ENCODE data around the gene CEP290. TPM values are rescaled to one million over a fixed set of nuclear protein-coding genes. Genes with fewer than 3 reads are reported as not detected.

Gene CEP290
- total and polyA plus RNA-seq, 10 of the 15 experiments (the other 5 are each of a cell fraction or from before 2014, with no cell fraction given), result 4.8 to 15.7 (median 10.7) TPM

GRCh38 chr12:88132392-88132791, 9.5 kb downstream of the CEP290 start:
- ChIA-PET CTCF (interaction anchor here (1.1 kb wide), 1 partner anchor 11 kb away, joined by 4 read pairs; no protein-coding TSS in a partner anchor), POLR2A (interaction anchor here (1.3 kb wide), 1 partner anchor 10 kb away, joined by 4 read pairs; the partner anchor contains the start of genes CEP290 and TMTC3)
- in situ Hi-C loops (cut with MboI), result loop anchor here (25.0 kb wide), 1 partner anchor 1380 kb away; the partner anchor contains the start of gene GALNT4

GRCh38 chr12:88127855-88128254, 14.0 kb downstream of the CEP290 start:
- Histone ChIP-seq H3K36me3 (ENCODE audit: control insufficient read depth in 2 of 2, insufficient read depth in 2 of 2, low read length in 1 of 2) (peaks cover 0 to 9% of the 10 kb centered on the region in 2 experiments; a peak in 1 of 4 replicates), H3K27me3 (replicated peaks in 1 of 2; ENCODE audit: control insufficient read depth in 2 of 2, insufficient read depth in 2 of 2, low read length in 1 of 2) (no peaks in the 10 kb centered on the region), H2AFZ (ENCODE audit: control insufficient read depth, low read depth, low read length) (no peak overlapping the region), H3K79me2 (ENCODE audit: control insufficient read depth, insufficient read depth, low read length) (no peaks in the 10 kb centered on the region), H3K4me3 (no peak overlapping the region), H3K9me3 (replicated peaks; ENCODE audit: control insufficient read depth, insufficient read depth, low read length) (no peaks in the 10 kb centered on the region), H3K9ac (ENCODE audit: control insufficient read depth, insufficient read depth, low read length) (no peak overlapping the region), H3K27ac (ENCODE audit: control insufficient read depth, insufficient read depth) (no peak overlapping the region), H3K4me2 (ENCODE audit: control insufficient read depth, insufficient read depth) (no peak overlapping the region), H3K4me1 (ENCODE audit: control insufficient read depth, insufficient read depth, low read length) (no peaks in the 10 kb centered on the region), H4K20me1 (ENCODE audit: control insufficient read depth, insufficient read depth) (no peaks in the 10 kb centered on the region)
- ChIA-PET SMC1A (ENCODE audit: uncharacterized antibody, unreplicated experiment) (interaction anchor here (0.9 kb wide), 1 partner anchor 9 kb away, joined by 3 read pairs; no protein-coding TSS in a partner anchor), CTCF (no interaction called here), RAD21 (ENCODE audit: unreplicated experiment) (no interaction called here), POLR2A (no interaction called here)
- WGBS (ENCODE audit: insufficient coverage, insufficient replicate concordance, low lambda C conversion rate, missing lambda C conversion rate), result 96% methylated on average over 3 of the region's 3 CpGs
- ATAC-seq, result no peak
- FAIRE-seq, result no peak
- in situ Hi-C loops (cut with MboI) (loop anchor here (25.0 kb wide), 1 partner anchor 1384 kb away; the partner anchor contains the start of gene GALNT4), intact Hi-C loops (cut with micrococcal nuclease; ENCODE audit: unreplicated experiment) (no loop called here)
- DNase-seq (ENCODE audit: low read depth, low spot score), result no peak
- BruUV-seq (replicated peaks), result no TSS peak
- TF ChIP-seq YBX1 (IDR thresholded peaks at IDR 0.05) (no peak), CHD1 (IDR thresholded peaks at IDR 0.05; ENCODE audit: low read depth, low read length) (no peak), IRF4 (IDR thresholded peaks at IDR 0.05; ENCODE audit: low read depth, low read length) (no peak), TBL1XR1 (IDR thresholded peaks at IDR 0.05; ENCODE audit: low read depth, low read length) (no peak), HDAC2 (IDR thresholded peaks at IDR 0.05) (no peak), EP300 (IDR thresholded peaks at IDR 0.05; ENCODE audit: borderline replicate concordance in 1 of 2, control insufficient read depth in 1 of 2, low read depth in 2 of 2, low read length in 2 of 2) (no peak)
- TF ChIP-seq, protein P1, sequence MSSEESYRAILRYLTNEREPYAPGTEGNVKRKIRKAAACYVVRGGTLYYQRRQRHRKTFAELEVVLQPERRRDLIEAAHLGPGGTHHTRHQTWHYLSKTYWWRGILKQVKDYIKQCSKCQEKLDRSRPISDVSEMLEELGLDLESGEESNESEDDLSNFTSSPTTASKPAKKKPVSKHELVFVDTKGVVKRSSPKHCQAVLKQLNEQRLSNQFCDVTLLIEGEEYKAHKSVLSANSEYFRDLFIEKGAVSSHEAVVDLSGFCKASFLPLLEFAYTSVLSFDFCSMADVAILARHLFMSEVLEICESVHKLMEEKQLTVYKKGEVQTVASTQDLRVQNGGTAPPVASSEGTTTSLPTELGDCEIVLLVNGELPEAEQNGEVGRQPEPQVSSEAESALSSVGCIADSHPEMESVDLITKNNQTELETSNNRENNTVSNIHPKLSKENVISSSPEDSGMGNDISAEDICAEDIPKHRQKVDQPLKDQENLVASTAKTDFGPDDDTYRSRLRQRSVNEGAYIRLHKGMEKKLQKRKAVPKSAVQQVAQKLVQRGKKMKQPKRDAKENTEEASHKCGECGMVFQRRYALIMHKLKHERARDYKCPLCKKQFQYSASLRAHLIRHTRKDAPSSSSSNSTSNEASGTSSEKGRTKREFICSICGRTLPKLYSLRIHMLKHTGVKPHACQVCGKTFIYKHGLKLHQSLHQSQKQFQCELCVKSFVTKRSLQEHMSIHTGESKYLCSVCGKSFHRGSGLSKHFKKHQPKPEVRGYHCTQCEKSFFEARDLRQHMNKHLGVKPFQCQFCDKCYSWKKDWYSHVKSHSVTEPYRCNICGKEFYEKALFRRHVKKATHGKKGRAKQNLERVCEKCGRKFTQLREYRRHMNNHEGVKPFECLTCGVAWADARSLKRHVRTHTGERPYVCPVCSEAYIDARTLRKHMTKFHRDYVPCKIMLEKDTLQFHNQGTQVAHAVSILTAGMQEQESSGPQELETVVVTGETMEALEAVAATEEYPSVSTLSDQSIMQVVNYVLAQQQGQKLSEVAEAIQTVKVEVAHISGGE (CRISPR knock-in tag; IDR thresholded peaks at IDR 0.05), result no peak

More at GRCh38 chr12:88132392-88132791, 9.5 kb downstream of the CEP290 start:
- H3K9me3 ChIP-seq (replicated peaks; ENCODE audit: control insufficient read depth, insufficient read depth, low read length), result no peaks in the 10 kb centered on the region
- H3K36me3 ChIP-seq (ENCODE audit: control insufficient read depth in 2 of 2, insufficient read depth in 2 of 2, low read length in 1 of 2), result no peaks in the 10 kb centered on the region; a peak in 1 of 4 replicates
- no peaks in the 10 kb centered on the region for H3K27me3 ChIP-seq (replicated peaks in 1 of 2; ENCODE audit: control insufficient read depth in 2 of 2, insufficient read depth in 2 of 2, low read length in 1 of 2)
- no peaks in the 10 kb centered on the region for H4K20me1 ChIP-seq (ENCODE audit: control insufficient read depth, insufficient read depth)
- no peak overlapping the region for H2AFZ ChIP-seq (ENCODE audit: control insufficient read depth, low read depth, low read length)
- DNase-seq (ENCODE audit: low read depth, low spot score), result no peak
- H3K79me2 ChIP-seq (ENCODE audit: control insufficient read depth, insufficient read depth, low read length), result no peaks in the 10 kb centered on the region
- H3K4me1 ChIP-seq (ENCODE audit: control insufficient read depth, insufficient read depth, low read length), result no peaks in the 10 kb centered on the region
- no peak overlapping the region for H3K9ac ChIP-seq (ENCODE audit: control insufficient read depth, insufficient read depth, low read length)
- intact Hi-C loops (cut with micrococcal nuclease; ENCODE audit: unreplicated experiment), result no loop called here
- no peak overlapping the region for H3K27ac ChIP-seq (ENCODE audit: control insufficient read depth, insufficient read depth)
- RAD21 ChIA-PET (ENCODE audit: unreplicated experiment), result no interaction called here
- FAIRE-seq, result no peak
- H3K4me2 ChIP-seq (ENCODE audit: control insufficient read depth, insufficient read depth), result no peak overlapping the region
- SMC1A ChIA-PET (ENCODE audit: uncharacterized antibody, unreplicated experiment), result no interaction called here
- no peak; the same call in 2 of the 3 replicates for ATAC-seq
- BruUV-seq (replicated peaks), result no TSS peak
- no peak overlapping the region for H3K4me3 ChIP-seq
- TF ChIP-seq FOXK2 (IDR thresholded peaks at IDR 0.05) (no peak), BRCA1 (IDR thresholded peaks at IDR 0.05; ENCODE audit: low read depth, low read length) (no peak), POLR2AphosphoS2 (IDR thresholded peaks at IDR 0.05; ENCODE audit: low read depth, low read length) (no peak), IRF4 (IDR thresholded peaks at IDR 0.05; ENCODE audit: low read depth, low read length) (no peak), HDAC6 (IDR thresholded peaks at IDR 0.05; ENCODE audit: unreplicated experiment) (no peak)
- TF ChIP-seq, protein P2, sequence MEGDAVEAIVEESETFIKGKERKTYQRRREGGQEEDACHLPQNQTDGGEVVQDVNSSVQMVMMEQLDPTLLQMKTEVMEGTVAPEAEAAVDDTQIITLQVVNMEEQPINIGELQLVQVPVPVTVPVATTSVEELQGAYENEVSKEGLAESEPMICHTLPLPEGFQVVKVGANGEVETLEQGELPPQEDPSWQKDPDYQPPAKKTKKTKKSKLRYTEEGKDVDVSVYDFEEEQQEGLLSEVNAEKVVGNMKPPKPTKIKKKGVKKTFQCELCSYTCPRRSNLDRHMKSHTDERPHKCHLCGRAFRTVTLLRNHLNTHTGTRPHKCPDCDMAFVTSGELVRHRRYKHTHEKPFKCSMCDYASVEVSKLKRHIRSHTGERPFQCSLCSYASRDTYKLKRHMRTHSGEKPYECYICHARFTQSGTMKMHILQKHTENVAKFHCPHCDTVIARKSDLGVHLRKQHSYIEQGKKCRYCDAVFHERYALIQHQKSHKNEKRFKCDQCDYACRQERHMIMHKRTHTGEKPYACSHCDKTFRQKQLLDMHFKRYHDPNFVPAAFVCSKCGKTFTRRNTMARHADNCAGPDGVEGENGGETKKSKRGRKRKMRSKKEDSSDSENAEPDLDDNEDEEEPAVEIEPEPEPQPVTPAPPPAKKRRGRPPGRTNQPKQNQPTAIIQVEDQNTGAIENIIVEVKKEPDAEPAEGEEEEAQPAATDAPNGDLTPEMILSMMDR (IDR thresholded peaks at IDR 0.05 in 2 of 3, conservative IDR thresholded peaks at IDR 0.05 in 1 of 3; ENCODE audit: control insufficient read depth in 2 of 3, extremely low read depth in 1 of 3, insufficient read depth in 1 of 3, low read depth in 3 of 3, low read length in 3 of 3), result no peak

Measured in GM12878 (cell line).